RWPE2 (cell line): Measurements from ENCODE around the gene GNAI3.

Source experiments
- ATAC-seq: fragments of 200-7000 bp; cut with Tn5 transposase; 3 replicates; pipeline ENCODE4 v1.9.1; 2021; ENCODE audit warnings: low read depth
- DNase-seq: peaks from one replicate; pipeline ENCODE4 v3.0.0-alpha.2; 2020; ENCODE audit warnings: low spot score
- H3K27ac ChIP-seq: fragments of 450-650 bp; 2 replicates; pipeline ENCODE4 v1.5.1; 2017; ENCODE audit warnings: mild to moderate bottlenecking; ENCODE audit not compliant: poor library complexity, severe bottlenecking
- H3K27me3 ChIP-seq: fragments of 250-450 bp; sonication (Bioruptor Pico); 2 replicates; pipeline ENCODE4 v1.5.1; 2021; ENCODE audit warnings: mild to moderate bottlenecking, moderate library complexity; ENCODE audit not compliant: insufficient read depth, poor library complexity, severe bottlenecking
- H3K36me3 ChIP-seq: fragments of 250-450 bp; sonication (Bioruptor Pico); 2 replicates; pipeline ENCODE4 v1.5.1; 2020; ENCODE audit warnings: low read depth, mild to moderate bottlenecking, moderate library complexity
- H3K4me1 ChIP-seq: fragments of 250-450 bp; sonication (Bioruptor Pico); 2 replicates; pipeline ENCODE4 v1.5.1; 2021; ENCODE audit warnings: mild to moderate bottlenecking, moderate library complexity; ENCODE audit not compliant: insufficient read depth, poor library complexity, severe bottlenecking
- H3K4me3 ChIP-seq: fragments of 250-450 bp; sonication (Bioruptor Pico); 2 replicates; pipeline ENCODE4 v1.5.1; 2021; ENCODE audit warnings: mild to moderate bottlenecking, moderate library complexity; ENCODE audit not compliant: severe bottlenecking
- H3K9me3 ChIP-seq: fragments of 250-450 bp; sonication (Bioruptor Pico); 2 replicates; pipeline ENCODE4 v1.5.1; 2021; ENCODE audit warnings: mild to moderate bottlenecking, moderate library complexity; ENCODE audit not compliant: severe bottlenecking
- CTCF ChIP-seq: fragments of 450-650 bp; IDR thresholded peaks from one replicate; pipeline ENCODE4 v1.5.1; 2017; ENCODE audit warnings: mild to moderate bottlenecking, moderate library complexity; ENCODE audit not compliant: poor library complexity, severe bottlenecking

Gene GNAI3

GRCh38 chr1:109556563-109556962, 8.1 kb downstream of the GNAI3 start:
- no peaks in the 10 kb centered on the region for H3K27me3 ChIP-seq
- H3K36me3 ChIP-seq: peaks cover 36% of the 10 kb centered on the region
- H3K4me1 ChIP-seq: peaks cover 11% of the 10 kb centered on the region
- no peak for ATAC-seq
- no peak for DNase-seq
- H3K4me3 ChIP-seq: no peak overlapping the region
- no peaks in the 10 kb centered on the region for H3K9me3 ChIP-seq
- TF ChIP-seq CTCF: no peak
- no peak overlapping the region for H3K27ac ChIP-seq

- Histone ChIP-seq H3K9me3 (no peaks in the 10 kb centered on the region), H3K27me3 (no peaks in the 10 kb centered on the region), H3K4me1 (peaks cover 13% of the 10 kb centered on the region), H3K36me3 (peaks cover 31% of the 10 kb centered on the region), H3K4me3 (no peak overlapping the region), H3K27ac (no peak overlapping the region)
- no peak for DNase-seq
- no peak for ATAC-seq
- no peak for TF ChIP-seq CTCF
Measured at GRCh38 chr1:109557520-109557919, 9.1 kb downstream of the GNAI3 start.

- H3K27me3 ChIP-seq: no peaks in the 10 kb centered on the region
- ATAC-seq (no peak), DNase-seq (no peak)
- no peak overlapping the region for H3K4me3 ChIP-seq
- no peak for TF ChIP-seq CTCF
- no peak overlapping the region for H3K27ac ChIP-seq
- no peaks in the 10 kb centered on the region for H3K9me3 ChIP-seq
- peaks cover 13% of the 10 kb centered on the region for H3K36me3 ChIP-seq
- H3K4me1 ChIP-seq: peaks cover 18% of the 10 kb centered on the region
Measured at GRCh38 chr1:109559995-109560394, 11.6 kb downstream of the GNAI3 start.

GRCh38 chr1:109564194-109564878, 15.9 kb downstream of the GNAI3 start:
- DNase-seq (no peak), ATAC-seq (no peak)
- H3K36me3 ChIP-seq: no peaks in the 10 kb centered on the region
- H3K9me3 ChIP-seq: no peaks in the 10 kb centered on the region
- H3K4me3 ChIP-seq: no peak overlapping the region
- peaks cover 23% of the 10 kb centered on the region for H3K4me1 ChIP-seq
- no peaks in the 10 kb centered on the region for H3K27me3 ChIP-seq
- H3K27ac ChIP-seq: no peak overlapping the region
- no peak for TF ChIP-seq CTCF

- Histone ChIP-seq H3K4me1 (peaks cover 31% of the 10 kb centered on the region), H3K9me3 (no peaks in the 10 kb centered on the region), H3K27ac (no peak overlapping the region), H3K4me3 (no peak overlapping the region), H3K36me3 (no peaks in the 10 kb centered on the region), H3K27me3 (no peaks in the 10 kb centered on the region)
- DNase-seq (no peak), ATAC-seq (no peak)
- no peak for TF ChIP-seq CTCF
Measured at GRCh38 chr1:109565241-109565640, 16.8 kb downstream of the GNAI3 start.
